NB4 (cell line): ENCODE measurements around the gene ZCCHC24.

Source experiments
- DNase-seq: peaks from one replicate; pipeline ENCODE4 v3.0.0; 2010; ENCODE audit warnings: low read depth
- H3K4me3 ChIP-seq: one replicate; pipeline ENCODE4 v1.5.1; 2011; ENCODE audit warnings: mild to moderate bottlenecking, low read depth, low read length, moderate library complexity
- MYC ChIP-seq: IDR thresholded peaks from 2 replicates; pipeline ENCODE4 v1.6.1; 2011; ENCODE audit warnings: low read depth, low read length
- POLR2A ChIP-seq: IDR thresholded peaks from 2 replicates; pipeline ENCODE4 v1.6.1; 2011; ENCODE audit warnings: mild to moderate bottlenecking; ENCODE audit not compliant: insufficient read length; ENCODE audit errors: extremely low read depth
- TF ChIP-seq, protein P1 (sequence below): IDR thresholded peaks from 2 replicates; pipeline ENCODE4 v1.6.1; 2011; ENCODE audit warnings: low read depth, low read length
- TF ChIP-seq, protein P2 (sequence below): IDR thresholded peaks from one replicate; pipeline ENCODE4 v1.5.1; 2012; ENCODE audit warnings: low read depth, low read length

The ZCCHC24 gene

DNA sequence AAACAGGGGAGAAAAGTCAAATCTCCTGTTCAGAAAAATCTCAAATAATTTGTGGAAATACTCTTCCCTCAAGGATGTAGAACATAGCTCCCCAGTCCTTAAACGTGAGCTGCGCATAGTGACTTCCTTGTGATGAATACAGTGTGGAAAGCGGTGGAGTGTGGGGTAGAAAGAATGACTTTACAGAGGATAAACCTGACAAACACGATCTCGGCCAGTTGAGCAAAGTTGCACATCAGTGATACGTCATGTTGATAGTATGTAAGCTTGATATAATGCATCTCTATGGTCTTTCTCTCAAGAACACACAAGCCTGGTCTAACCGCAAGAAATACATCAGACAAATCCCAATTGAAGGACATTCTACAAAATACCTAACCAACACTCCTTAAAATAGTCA is 32.0 kb upstream of the ZCCHC24 start:
- no peak for TF ChIP-seq MYC
- no peak for TF ChIP-seq POLR2A
- TF ChIP-seq, protein P1, sequence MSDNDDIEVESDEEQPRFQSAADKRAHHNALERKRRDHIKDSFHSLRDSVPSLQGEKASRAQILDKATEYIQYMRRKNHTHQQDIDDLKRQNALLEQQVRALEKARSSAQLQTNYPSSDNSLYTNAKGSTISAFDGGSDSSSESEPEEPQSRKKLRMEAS: no peak
- TF ChIP-seq, protein P2, sequence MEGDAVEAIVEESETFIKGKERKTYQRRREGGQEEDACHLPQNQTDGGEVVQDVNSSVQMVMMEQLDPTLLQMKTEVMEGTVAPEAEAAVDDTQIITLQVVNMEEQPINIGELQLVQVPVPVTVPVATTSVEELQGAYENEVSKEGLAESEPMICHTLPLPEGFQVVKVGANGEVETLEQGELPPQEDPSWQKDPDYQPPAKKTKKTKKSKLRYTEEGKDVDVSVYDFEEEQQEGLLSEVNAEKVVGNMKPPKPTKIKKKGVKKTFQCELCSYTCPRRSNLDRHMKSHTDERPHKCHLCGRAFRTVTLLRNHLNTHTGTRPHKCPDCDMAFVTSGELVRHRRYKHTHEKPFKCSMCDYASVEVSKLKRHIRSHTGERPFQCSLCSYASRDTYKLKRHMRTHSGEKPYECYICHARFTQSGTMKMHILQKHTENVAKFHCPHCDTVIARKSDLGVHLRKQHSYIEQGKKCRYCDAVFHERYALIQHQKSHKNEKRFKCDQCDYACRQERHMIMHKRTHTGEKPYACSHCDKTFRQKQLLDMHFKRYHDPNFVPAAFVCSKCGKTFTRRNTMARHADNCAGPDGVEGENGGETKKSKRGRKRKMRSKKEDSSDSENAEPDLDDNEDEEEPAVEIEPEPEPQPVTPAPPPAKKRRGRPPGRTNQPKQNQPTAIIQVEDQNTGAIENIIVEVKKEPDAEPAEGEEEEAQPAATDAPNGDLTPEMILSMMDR: no peak
- no peak overlapping the region for H3K4me3 ChIP-seq

DNA sequence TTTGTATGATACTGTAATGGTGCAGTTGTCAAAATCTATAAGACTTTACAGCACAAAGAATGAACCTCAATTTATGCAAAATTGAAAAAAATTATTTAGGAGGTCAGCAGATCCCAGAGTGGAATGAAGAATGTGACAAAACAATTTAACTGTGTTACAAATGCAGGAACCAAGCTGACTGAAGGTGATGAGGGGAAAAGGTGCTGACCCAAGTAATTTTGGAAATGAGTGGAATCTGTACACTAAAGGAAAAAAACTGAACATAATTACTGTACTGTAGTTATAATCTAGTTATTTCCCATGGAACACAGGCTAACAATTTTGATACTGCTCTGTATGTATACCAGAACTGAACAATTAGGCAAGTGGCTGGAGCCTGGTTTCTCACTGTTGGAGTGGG is 31.2 kb upstream of the ZCCHC24 start:
- no peak for TF ChIP-seq POLR2A
- no peak for TF ChIP-seq MYC
- TF ChIP-seq, protein P2: no peak
- TF ChIP-seq, protein P1: no peak
- no peak overlapping the region for H3K4me3 ChIP-seq
- no peak for DNase-seq

More for the DNA sequence above, 32.0 kb upstream of the ZCCHC24 start:
- DNase-seq: no peak

DNA sequence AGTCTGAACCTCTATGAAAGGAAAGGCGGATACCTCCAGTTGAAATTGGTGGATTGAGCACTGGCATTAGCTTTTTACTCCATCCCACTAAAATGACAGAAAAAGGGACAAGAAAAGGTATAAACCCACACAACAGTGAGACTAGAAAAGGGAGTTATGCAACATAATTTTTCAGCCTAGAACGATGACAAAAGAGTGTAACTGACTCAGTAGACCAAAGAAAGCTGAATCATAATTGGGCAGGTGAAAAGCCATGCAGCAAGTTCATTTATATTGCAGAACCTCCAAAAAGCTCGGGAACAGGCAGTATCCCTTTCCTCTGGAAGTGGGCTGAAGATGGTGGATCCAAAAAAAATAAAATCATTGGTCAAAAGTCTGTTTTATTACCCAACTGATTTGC is 30.5 kb upstream of the ZCCHC24 start:
- peak; percentile 52 for DNase-seq
- TF ChIP-seq, protein P2: no peak
- TF ChIP-seq, protein P1: no peak
- no peak for TF ChIP-seq MYC
- TF ChIP-seq POLR2A: no peak
- H3K4me3 ChIP-seq: no peak overlapping the region

DNA sequence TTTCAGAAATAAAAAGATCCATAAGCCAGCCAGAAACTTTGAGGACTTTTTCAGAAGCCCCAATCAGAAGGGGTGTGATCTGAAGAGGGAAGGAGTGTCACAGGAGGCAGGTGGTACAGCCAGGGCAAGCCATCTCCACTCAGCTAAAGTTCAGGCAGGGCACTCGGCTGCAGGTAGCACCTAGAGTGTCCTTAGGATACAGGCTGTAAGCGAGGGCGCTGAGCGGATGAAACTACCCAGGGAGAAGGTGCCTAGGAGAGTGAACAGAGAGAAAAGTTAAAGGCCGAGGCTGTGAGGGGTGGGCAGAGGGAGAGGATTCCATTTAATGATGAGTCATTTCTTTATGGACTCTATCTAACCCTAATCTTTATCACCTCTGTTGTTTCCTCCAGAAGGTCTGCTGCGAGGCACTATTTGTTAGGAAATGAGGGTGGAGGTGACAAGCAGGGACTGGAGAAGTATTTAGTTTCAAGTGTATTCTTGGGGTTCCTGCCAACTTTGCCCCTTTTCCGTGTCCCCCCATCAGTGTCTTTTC is 29.8 kb upstream of the ZCCHC24 start:
- H3K4me3 ChIP-seq: no peak overlapping the region
- DNase-seq: peak; percentile 44
- TF ChIP-seq, protein P1: no peak
- TF ChIP-seq, protein P2: no peak
- TF ChIP-seq MYC: no peak

DNA sequence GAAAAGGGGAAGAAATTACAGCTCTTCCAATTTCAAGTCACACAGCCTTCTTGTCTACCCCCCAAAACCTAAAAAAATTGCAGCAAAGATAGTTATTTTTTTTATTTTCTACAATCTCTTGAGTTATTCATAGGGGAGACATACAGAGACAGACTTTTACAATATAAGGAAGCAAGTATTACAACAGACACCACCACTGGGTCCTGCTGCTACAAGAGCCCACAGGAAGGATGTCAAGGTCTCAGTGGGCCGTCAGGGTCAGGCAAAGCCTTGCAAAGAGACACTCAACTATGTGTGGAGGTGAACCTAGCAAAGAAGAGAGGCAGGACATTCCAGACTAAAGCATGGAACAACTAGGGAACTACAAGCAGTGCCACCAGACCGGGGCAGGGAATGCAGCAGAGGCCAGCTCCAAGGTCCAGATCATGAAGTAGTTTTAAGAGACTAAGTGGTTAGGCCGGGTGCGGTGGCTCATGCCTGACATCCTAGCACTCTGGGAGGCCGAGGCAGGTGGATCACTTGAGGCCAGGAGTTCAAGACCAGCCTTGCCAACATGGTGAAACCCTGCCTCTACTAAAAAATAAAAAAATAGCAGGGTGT is 28.2 kb upstream of the ZCCHC24 start:
- H3K4me3 ChIP-seq: peak overlapping the region; percentile 8

More for the DNA sequence above, 28.2 kb upstream of the ZCCHC24 start:
- DNase-seq: peak; percentile 94
- TF ChIP-seq, protein P2: no peak
- TF ChIP-seq, protein P1: no peak
- TF ChIP-seq MYC (0 out of 2 replicates have a peak, but pooled peaks have one; percentile 11), POLR2A (no peak)
